HG03159 (cell line): ENCODE measurements around the gene TXLNG.
A peak's percentile ranks its signal among the peaks of the same experiment; 100 is the strongest.
"Not testable (repeated sequence)": the region's sequence is repeated elsewhere in the genome, so short reads cannot be mapped to it uniquely, and the experiment has no call there.

Experiments
- ATAC-seq: cut with Tn5 transposase; IDR thresholded peaks from one replicate; pipeline ENCODE4 v1.9.1; 2021; ENCODE audit warnings: mild to moderate bottlenecking, moderate library complexity; ENCODE audit not compliant: unreplicated experiment

Gene TXLNG

GRCh38 chrX:16786139-16786790 is at the start of gene TXLNG:
TXLNG (plus strand) TSS chrX:16786466; CDS start chrX:16786488, 22 bp downstream.
- peak; percentile 98 for ATAC-seq

- no peak for ATAC-seq
These were observed 49.2 kb upstream of the TXLNG start for GRCh38 chrX:16737024-16737423.

- no peak for ATAC-seq
These were observed 46.7 kb upstream of the TXLNG start for GRCh38 chrX:16739574-16739973.

- no peak for ATAC-seq
These were observed 42.5 kb upstream of the TXLNG start for GRCh38 chrX:16743604-16744325.

GRCh38 chrX:16745102-16745501 is 41.2 kb upstream of the TXLNG start:
- no peak for ATAC-seq

- ATAC-seq = no peak
These were observed 40.6 kb upstream of the TXLNG start for GRCh38 chrX:16745659-16746058.

- ATAC-seq = no peak
These were observed 37.8 kb upstream of the TXLNG start for GRCh38 chrX:16748425-16748824.

GRCh38 chrX:16750136-16750535 is 36.1 kb upstream of the TXLNG start:
- ATAC-seq = no peak

- ATAC-seq = no peak
These were observed 32.2 kb upstream of the TXLNG start for GRCh38 chrX:16754019-16754418.

GRCh38 chrX:16756724-16757123 is 29.5 kb upstream of the TXLNG start:
- no peak for ATAC-seq

- not testable (repeated sequence) for ATAC-seq
These were observed 24.8 kb upstream of the TXLNG start for GRCh38 chrX:16761500-16761899.

- ATAC-seq = no peak
These were observed 23.7 kb upstream of the TXLNG start for GRCh38 chrX:16762579-16762978.

GRCh38 chrX:16765594-16765993 is 20.7 kb upstream of the TXLNG start:
- no peak for ATAC-seq

GRCh38 chrX:16770970-16771482 is 15.2 kb upstream of the TXLNG start:
- ATAC-seq = no peak

- no peak for ATAC-seq
These were observed 14.5 kb upstream of the TXLNG start for GRCh38 chrX:16771483-16772398.

- ATAC-seq = no peak
These were observed 13.8 kb upstream of the TXLNG start for GRCh38 chrX:16772460-16772859.

- no peak for ATAC-seq
These were observed 11.5 kb upstream of the TXLNG start for GRCh38 chrX:16774746-16775145.

GRCh38 chrX:16778545-16778944 is 7.7 kb upstream of the TXLNG start:
- no peak for ATAC-seq

- no peak for ATAC-seq
These were observed 7.3 kb upstream of the TXLNG start for GRCh38 chrX:16778993-16779392.

- not testable (repeated sequence) for ATAC-seq
These were observed 6.5 kb upstream of the TXLNG start for GRCh38 chrX:16779815-16780214.

GRCh38 chrX:16783452-16783851 is 2.8 kb upstream of the TXLNG start:
- ATAC-seq = no peak
